ENCODE data around the gene XPC. TPM values are rescaled to one million over a fixed set of nuclear protein-coding genes. Genes with fewer than 3 reads are reported as not detected.

The XPC gene
- total and polyA plus RNA-seq, 2 of the 8 experiments (the other 6 are each of a cell fraction or from before 2014, with no cell fraction given), result 8.8 to 27.3 TPM

- H3K79me1 ChIP-seq (ENCODE audit: low read depth, low read length), result no peaks in the 10 kb centered on the region
- no peak overlapping the region for H3K9ac ChIP-seq (replicated peaks in 1 of 4; ENCODE audit: extremely low read depth in 1 of 4, low read depth in 3 of 4, low read length in 3 of 4)
- no peak overlapping the region for H3K56ac ChIP-seq (replicated peaks; ENCODE audit: insufficient read length, low read depth, low read length)
- no peak overlapping the region for H2BK5ac ChIP-seq (ENCODE audit: low read depth, low read length)
- no peak overlapping the region for H2AFZ ChIP-seq (ENCODE audit: low read length)
- no peaks in the 10 kb centered on the region for H3K27me3 ChIP-seq (replicated peaks in 1 of 4; ENCODE audit: control insufficient read depth in 3 of 4, extremely low read depth in 1 of 4, insufficient read depth in 3 of 4, low read length in 3 of 4)
- WGBS, 2 experiments (ENCODE audit: extremely low coverage in 1 of 2, insufficient coverage in 1 of 2, insufficient read length in 1 of 2, insufficient replicate concordance in 2 of 2, low coverage in 1 of 2, low lambda C conversion rate in 2 of 2, missing lambda C conversion rate in 1 of 2), result 74% methylated on average over 1 of the region's 1 CpG; no CpG with 5 or more reads in 1 of the 2 experiments
- peaks cover 0 to 8% of the 10 kb centered on the region in 2 experiments; a peak in 2 of 4 replicates for H3K9me3 ChIP-seq (ENCODE audit: insufficient read depth in 2 of 2, low read depth in 1 of 2, low read length in 1 of 2)
- ChIA-PET CTCF (ENCODE audit: partially characterized antibody) (no interaction called here), POLR2A (ENCODE audit: partially characterized antibody) (no interaction called here)
- H2BK20ac ChIP-seq (ENCODE audit: low read length), result no peak overlapping the region
- no peak overlapping the region for H3K4me3 ChIP-seq (ENCODE audit: extremely low read depth in 1 of 4, insufficient read depth in 2 of 4, low read depth in 3 of 4, low read length in 4 of 4)
- H4K5ac ChIP-seq (ENCODE audit: insufficient read length, low read depth, low read length), result no peak overlapping the region
- no peak overlapping the region for H3K4me2 ChIP-seq (ENCODE audit: insufficient read depth in 1 of 2, low read depth in 2 of 2, low read length in 2 of 2)
- no peak overlapping the region for H3K27ac ChIP-seq (ENCODE audit: low read depth, low read length)
- H2BK15ac ChIP-seq (ENCODE audit: low read length), result no peak overlapping the region
- no peaks in the 10 kb centered on the region for H3K23me2 ChIP-seq (ENCODE audit: low read depth, low read length)
- no peak for FAIRE-seq
- TF ChIP-seq NANOG (IDR thresholded peaks at IDR 0.05; ENCODE audit: insufficient read depth, low read depth, low read length, poor library complexity, severe bottlenecking) (no peak), GABPA (IDR thresholded peaks at IDR 0.05; ENCODE audit: borderline replicate concordance, insufficient read depth, low read length) (no peak), KDM1A (IDR thresholded peaks at IDR 0.05; ENCODE audit: borderline replicate concordance, low read length) (no peak), KDM4A (IDR thresholded peaks at IDR 0.05; ENCODE audit: low read depth, low read length, severe bottlenecking) (no peak), CHD1 (IDR thresholded peaks at IDR 0.05; ENCODE audit: low read depth, low read length) (no peak), KDM5A (IDR thresholded peaks at IDR 0.05; ENCODE audit: low read length) (no peak), RBBP5 (IDR thresholded peaks at IDR 0.05; ENCODE audit: borderline replicate concordance, low read depth, low read length) (no peak)
- DNase-seq (ENCODE audit: low read depth in 1 of 2, low spot score in 2 of 2), result no peak
- H3K4me1 ChIP-seq (replicated peaks in 1 of 4; ENCODE audit: control insufficient read depth in 3 of 4, insufficient read depth in 4 of 4, low read length in 3 of 4), result peaks cover 0 to 2% (median 0%) of the 10 kb centered on the region in 4 experiments; a peak in 3 of 7 replicates
- no peak overlapping the region for H2AK5ac ChIP-seq (ENCODE audit: low read depth, low read length)
- no peak overlapping the region for H3K14ac ChIP-seq (ENCODE audit: insufficient read length)
- no peak overlapping the region for H3K23ac ChIP-seq (ENCODE audit: insufficient read length)
- no peak overlapping the region for H3K18ac ChIP-seq (ENCODE audit: extremely low read depth, low read length)
- H3K36me3 ChIP-seq (ENCODE audit: control insufficient read depth in 2 of 4, insufficient read depth in 4 of 4, low read length in 3 of 4), result no peaks in the 10 kb centered on the region
- no peak overlapping the region for H2BK120ac ChIP-seq (replicated peaks; ENCODE audit: low read depth, low read length)
- no peak overlapping the region for H4K8ac ChIP-seq (ENCODE audit: extremely low read depth, insufficient read depth, low read length)
- H4K20me1 ChIP-seq (replicated peaks in 1 of 2; ENCODE audit: control insufficient read depth in 1 of 2, insufficient read depth in 2 of 2, low read length in 2 of 2), result no peaks in the 10 kb centered on the region
- H3K4ac ChIP-seq (replicated peaks; ENCODE audit: insufficient read length, low read depth, low read length), result no peak overlapping the region
- H2BK12ac ChIP-seq (ENCODE audit: low read depth, low read length), result no peak overlapping the region
- H4K91ac ChIP-seq (replicated peaks; ENCODE audit: insufficient read length, low read length), result no peak overlapping the region
- H3K79me2 ChIP-seq (ENCODE audit: control insufficient read depth in 1 of 2, insufficient read depth in 2 of 2, low read length in 2 of 2), result no peaks in the 10 kb centered on the region
Observed at GRCh38 chr3:14220933-14221332, 42.5 kb upstream of the XPC start.

Measured in H1 (cell line).